ENCODE results near the gene ACTR2. TPM values are rescaled to one million over a fixed set of nuclear protein-coding genes. Genes with fewer than 3 reads are reported as not detected.
A peak's percentile ranks its signal among the peaks of the same experiment; 100 is the strongest.

The ACTR2 gene
- total and polyA plus RNA-seq, 9 of the 15 experiments (the other 6 are each of a cell fraction or from before 2014, with no cell fraction given): 47.3 to 239 (median 108) TPM

DNA sequence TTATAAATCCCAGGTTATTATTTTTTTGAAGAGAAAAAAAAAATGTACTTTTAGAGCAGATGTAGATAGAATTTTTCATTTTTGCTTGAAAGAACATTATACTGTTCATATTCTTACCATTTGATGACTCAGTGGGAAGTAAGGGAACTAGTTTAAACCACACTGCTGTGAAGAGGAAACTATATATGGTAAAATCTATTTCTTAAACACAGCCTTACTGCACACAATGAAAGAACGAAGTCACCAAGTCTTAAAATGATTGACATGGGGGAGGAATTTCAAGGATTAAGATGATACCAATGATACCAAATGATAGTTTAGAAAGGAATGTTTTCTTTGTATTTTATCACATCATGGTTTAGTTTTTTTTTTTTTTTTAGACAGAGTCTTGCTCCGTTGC lies 5.0 kb downstream of the ACTR2 start (continued):
- TF ChIP-seq NCOA4 (IDR thresholded peaks at IDR 0.05; ENCODE audit: partially characterized antibody) (no peak), SMARCA5 (IDR thresholded peaks at IDR 0.05) (no peak), E2F6 (IDR thresholded peaks at IDR 0.05; ENCODE audit: borderline replicate concordance in 1 of 2, extremely low read depth in 1 of 2, insufficient read depth in 1 of 2, insufficient read length in 1 of 2, low read depth in 1 of 2, low read length in 1 of 2, poor library complexity in 1 of 2, severe bottlenecking in 1 of 2) (no peak), DPF2 (IDR thresholded peaks at IDR 0.05) (0 out of 2 replicates have a peak, but pooled peaks have one; percentile 1), BRCA1 (IDR thresholded peaks at IDR 0.05) (no peak), BRCA1 (CRISPR knock-in tag; IDR thresholded peaks at IDR 0.05) (no peak), FOSL1 (tag; conservative IDR thresholded peaks at IDR 0.05) (peak; percentile 59; the same call in 1 of the 2 replicates), ARNT (IDR thresholded peaks at IDR 0.05) (no peak), SAFB2 (IDR thresholded peaks at IDR 0.05; ENCODE audit: borderline replicate concordance, low read depth, low read length, severe bottlenecking) (no peak), TCFL5 (CRISPR knock-in tag; conservative IDR thresholded peaks at IDR 0.05) (no peak), CHD2 (IDR thresholded peaks at IDR 0.05; ENCODE audit: low read depth, low read length) (no peak), C11orf30 (IDR thresholded peaks at IDR 0.05; ENCODE audit: low read depth) (0 out of 2 replicates have a peak, but pooled peaks have one; percentile 17), ZNF239 (CRISPR knock-in tag; IDR thresholded peaks at IDR 0.05) (no peak), FOS (IDR thresholded peaks at IDR 0.05; ENCODE audit: extremely low read depth, insufficient read length) (no peak), SP2 (IDR thresholded peaks at IDR 0.05; ENCODE audit: extremely low read depth, low read depth, low read length, poor library complexity, severe bottlenecking) (no peak), ZNF589 (CRISPR knock-in tag; IDR thresholded peaks at IDR 0.05; ENCODE audit: low read depth) (no peak), RBM25 (IDR thresholded peaks at IDR 0.05; ENCODE audit: low read depth, low read length, severe bottlenecking) (no peak), THRB (CRISPR knock-in tag; conservative IDR thresholded peaks at IDR 0.05) (no peak)
- TF ChIP-seq, protein P1, sequence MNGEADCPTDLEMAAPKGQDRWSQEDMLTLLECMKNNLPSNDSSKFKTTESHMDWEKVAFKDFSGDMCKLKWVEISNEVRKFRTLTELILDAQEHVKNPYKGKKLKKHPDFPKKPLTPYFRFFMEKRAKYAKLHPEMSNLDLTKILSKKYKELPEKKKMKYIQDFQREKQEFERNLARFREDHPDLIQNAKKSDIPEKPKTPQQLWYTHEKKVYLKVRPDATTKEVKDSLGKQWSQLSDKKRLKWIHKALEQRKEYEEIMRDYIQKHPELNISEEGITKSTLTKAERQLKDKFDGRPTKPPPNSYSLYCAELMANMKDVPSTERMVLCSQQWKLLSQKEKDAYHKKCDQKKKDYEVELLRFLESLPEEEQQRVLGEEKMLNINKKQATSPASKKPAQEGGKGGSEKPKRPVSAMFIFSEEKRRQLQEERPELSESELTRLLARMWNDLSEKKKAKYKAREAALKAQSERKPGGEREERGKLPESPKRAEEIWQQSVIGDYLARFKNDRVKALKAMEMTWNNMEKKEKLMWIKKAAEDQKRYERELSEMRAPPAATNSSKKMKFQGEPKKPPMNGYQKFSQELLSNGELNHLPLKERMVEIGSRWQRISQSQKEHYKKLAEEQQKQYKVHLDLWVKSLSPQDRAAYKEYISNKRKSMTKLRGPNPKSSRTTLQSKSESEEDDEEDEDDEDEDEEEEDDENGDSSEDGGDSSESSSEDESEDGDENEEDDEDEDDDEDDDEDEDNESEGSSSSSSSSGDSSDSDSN (IDR thresholded peaks at IDR 0.05; ENCODE audit: borderline replicate concordance in 1 of 2, low read depth in 2 of 2, low read length in 2 of 2): no peak
- TF ChIP-seq, protein P2, sequence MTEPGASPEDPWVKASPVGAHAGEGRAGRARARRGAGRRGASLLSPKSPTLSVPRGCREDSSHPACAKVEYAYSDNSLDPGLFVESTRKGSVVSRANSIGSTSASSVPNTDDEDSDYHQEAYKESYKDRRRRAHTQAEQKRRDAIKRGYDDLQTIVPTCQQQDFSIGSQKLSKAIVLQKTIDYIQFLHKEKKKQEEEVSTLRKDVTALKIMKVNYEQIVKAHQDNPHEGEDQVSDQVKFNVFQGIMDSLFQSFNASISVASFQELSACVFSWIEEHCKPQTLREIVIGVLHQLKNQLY (CRISPR knock-in tag; conservative IDR thresholded peaks at IDR 0.05): no peak
- TF ChIP-seq, protein P3, sequence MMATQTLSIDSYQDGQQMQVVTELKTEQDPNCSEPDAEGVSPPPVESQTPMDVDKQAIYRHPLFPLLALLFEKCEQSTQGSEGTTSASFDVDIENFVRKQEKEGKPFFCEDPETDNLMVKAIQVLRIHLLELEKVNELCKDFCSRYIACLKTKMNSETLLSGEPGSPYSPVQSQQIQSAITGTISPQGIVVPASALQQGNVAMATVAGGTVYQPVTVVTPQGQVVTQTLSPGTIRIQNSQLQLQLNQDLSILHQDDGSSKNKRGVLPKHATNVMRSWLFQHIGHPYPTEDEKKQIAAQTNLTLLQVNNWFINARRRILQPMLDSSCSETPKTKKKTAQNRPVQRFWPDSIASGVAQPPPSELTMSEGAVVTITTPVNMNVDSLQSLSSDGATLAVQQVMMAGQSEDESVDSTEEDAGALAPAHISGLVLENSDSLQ (IDR thresholded peaks at IDR 0.05): peak; percentile 91

Data from K562 (cell line).